GOT3 (cell line): Measurements from ENCODE around the gene GREB1.
"Not testable (repeated sequence)": the region's sequence is repeated elsewhere in the genome, so short reads cannot be mapped to it uniquely, and the experiment has no call there.

Experiments
- DNase-seq: peaks from one replicate; lab custom pipeline; 2025; ENCODE audit warnings: mixed read lengths; lab: John Stamatoyannopoulos, UW

Gene GREB1

GRCh38 chr2:11639503-11639902 is 105.7 kb downstream of the GREB1 start:
- DNase-seq, result no peak

GRCh38 chr2:11640132-11640531 is 106.3 kb downstream of the GREB1 start:
- DNase-seq, result no peak

- DNase-seq, result no peak
Observed at GRCh38 chr2:11642972-11643371, 109.1 kb downstream of the GREB1 start.

- no peak for DNase-seq
Observed at GRCh38 chr2:11644293-11644692, 110.4 kb downstream of the GREB1 start.

GRCh38 chr2:11646530-11646929 is 112.7 kb downstream of the GREB1 start:
- DNase-seq, result no peak

- no peak for DNase-seq
Observed at GRCh38 chr2:11647834-11648600, 114.2 kb downstream of the GREB1 start.

- no peak for DNase-seq
Observed at GRCh38 chr2:11649093-11649492, 115.2 kb downstream of the GREB1 start.

- DNase-seq, result no peak
Observed at GRCh38 chr2:11651856-11652548, 118.2 kb downstream of the GREB1 start.

- no peak for DNase-seq
Observed at GRCh38 chr2:11652553-11652952, 118.7 kb downstream of the GREB1 start.

GRCh38 chr2:11655495-11655894 is 121.7 kb downstream of the GREB1 start:
- DNase-seq, result no peak

- DNase-seq, result no peak
Observed at GRCh38 chr2:11656252-11656651, 122.4 kb downstream of the GREB1 start.

GRCh38 chr2:11656671-11657101 is 122.8 kb downstream of the GREB1 start:
- no peak for DNase-seq

- DNase-seq, result no peak
Observed at GRCh38 chr2:11657195-11657594, 123.3 kb downstream of the GREB1 start.

- DNase-seq, result no peak
Observed at GRCh38 chr2:11657646-11658045, 123.8 kb downstream of the GREB1 start.

- DNase-seq, result no peak
Observed at GRCh38 chr2:11658208-11659114, 124.6 kb downstream of the GREB1 start.

- DNase-seq, result no peak
Observed at GRCh38 chr2:11659115-11659475, 125.2 kb downstream of the GREB1 start.

GRCh38 chr2:11659851-11660250 is 126.0 kb downstream of the GREB1 start:
- DNase-seq, result no peak

- not testable (repeated sequence) for DNase-seq
Observed at GRCh38 chr2:11660396-11660795, 126.6 kb downstream of the GREB1 start.

- DNase-seq, result no peak
Observed at GRCh38 chr2:11661891-11662435, 128.1 kb downstream of the GREB1 start.

GRCh38 chr2:11662882-11663281 is 129.0 kb downstream of the GREB1 start:
- DNase-seq, result no peak

GRCh38 chr2:11663427-11663826 is 129.6 kb downstream of the GREB1 start:
- no peak for DNase-seq

- no peak for DNase-seq
Observed at GRCh38 chr2:11665028-11665427, 131.2 kb downstream of the GREB1 start.
